Left lung (tissue), 10 donors: ENCODE results near the gene POU2F1. TPM values are rescaled to one million over a fixed set of nuclear protein-coding genes. Genes with fewer than 3 reads are reported as not detected.

Experiments
- ATAC-seq: fragments of 200-7000 bp; cut with Tn5 transposase; one replicate; pipeline ENCODE4 v1.9.1; 2020; ENCODE audit warnings: moderate library complexity
- DNase-seq, 4 donors: peaks; one replicate each; pipeline ENCODE4 v3.0.0-alpha.2; 2013 to 2020
- H3K27ac ChIP-seq, 2 donors: fragments of 200-600 bp; sonication (generic) in 1 of 2; one replicate each; pipeline versions ENCODE4 v1.5.0 to v1.8.0; 2020 to 2021
- H3K27me3 ChIP-seq, 2 donors: fragments of 200-600 bp; sonication (generic) in 1 of 2; one replicate each; pipeline versions ENCODE4 v1.5.0 to v1.8.0; 2020 to 2021
- H3K36me3 ChIP-seq, 2 donors: fragments of 200-600 bp; sonication (generic) in 1 of 2; one replicate each; pipeline versions ENCODE4 v1.5.0 to v1.8.0; 2020 to 2021
- H3K4me1 ChIP-seq, 2 donors: fragments of 200-600 bp; one replicate each; pipeline ENCODE4 v1.8.0; 2021
- H3K4me3 ChIP-seq, 2 donors: fragments of 200-600 bp; sonication (generic) in 1 of 2; one replicate each; pipeline versions ENCODE4 v1.5.0 to v1.8.0; 2020 to 2021; ENCODE audit warnings: mild to moderate bottlenecking in 1 of 2
- H3K9me3 ChIP-seq, 2 donors: fragments of 200-600 bp; sonication (generic) in 1 of 2; one replicate each; pipeline versions ENCODE4 v1.5.0 to v1.8.0; 2020 to 2021
- CTCF ChIP-seq, 2 donors: fragments of 200-600 bp; sonication (generic) in 1 of 2; IDR thresholded peaks; one replicate each; pipeline versions ENCODE4 v1.5.0 to v1.8.0; 2021; ENCODE audit warnings: antibody characterized with exemption in 2 of 2
- intact Hi-C, 2 donors: fragments of 100-400 bp; cut with DNase I; formaldehyde crosslinking; loops; one replicate each; pipeline versions ENCODE4 v1.11.2 to v1.14.2; 2022
- polyA plus RNA-seq, 6 donors: library from polyadenylated mRNA; unstranded; fragments of 120-200 nt; gene quantifications; one replicate each; pipeline ENCODE4 v1.2.1, GENCODE V29; 2013; ENCODE audit not compliant: insufficient read length in 6 of 6
- total RNA-seq, 2 donors: library from RNA; stranded (reverse); fragmentation: NEBNext Ultra II Directional; extraction: Animal tissue kit (Norgen Biotek cat#: 25700); gene quantifications; one replicate each; pipeline ENCODE4 v1.2.1, GENCODE V29; 2021
- donor health status: DM: no; HTN: yes; CAD: no.
- donor health status: DM: no; HTN: no; CAD: no.

Gene POU2F1
- total and polyA plus RNA-seq, 8 donors: 12.3 to 16.3 (median 15.2) TPM

DNA sequence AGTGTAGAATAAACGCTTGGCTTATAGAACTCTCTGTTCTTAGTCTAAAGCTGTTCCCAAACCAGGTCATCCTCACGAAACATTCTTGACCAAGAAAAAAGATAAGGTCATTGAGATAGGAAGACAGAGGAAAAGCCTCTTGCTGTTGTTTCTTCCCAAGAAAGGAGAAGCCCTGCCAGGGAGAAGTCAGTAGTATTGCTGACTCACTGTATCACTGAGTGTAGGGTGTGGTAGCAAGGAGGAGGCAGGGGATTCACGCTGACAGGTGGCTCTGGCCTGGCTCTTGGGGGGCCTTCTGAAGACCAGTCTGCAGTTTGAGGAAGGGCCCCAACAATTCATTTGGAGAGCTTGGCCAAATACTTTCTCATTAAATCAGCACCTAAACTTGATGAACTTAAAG is 199.8 kb downstream of the POU2F1 start:
- no peak for TF ChIP-seq CTCF (IDR thresholded peaks at IDR 0.05)
- Histone ChIP-seq H3K4me3 (no peak overlapping the region), H3K4me1 (no peaks in the 10 kb centered on the region), H3K9me3 (no peaks in the 10 kb centered on the region), H3K36me3 (peaks cover 0 to 8% of the 10 kb centered on the region in 2 donors), H3K27ac (no peak overlapping the region), H3K27me3 (no peaks in the 10 kb centered on the region)
- no peak for DNase-seq
- intact Hi-C loops: no loop called here
- ATAC-seq: no peak

DNA sequence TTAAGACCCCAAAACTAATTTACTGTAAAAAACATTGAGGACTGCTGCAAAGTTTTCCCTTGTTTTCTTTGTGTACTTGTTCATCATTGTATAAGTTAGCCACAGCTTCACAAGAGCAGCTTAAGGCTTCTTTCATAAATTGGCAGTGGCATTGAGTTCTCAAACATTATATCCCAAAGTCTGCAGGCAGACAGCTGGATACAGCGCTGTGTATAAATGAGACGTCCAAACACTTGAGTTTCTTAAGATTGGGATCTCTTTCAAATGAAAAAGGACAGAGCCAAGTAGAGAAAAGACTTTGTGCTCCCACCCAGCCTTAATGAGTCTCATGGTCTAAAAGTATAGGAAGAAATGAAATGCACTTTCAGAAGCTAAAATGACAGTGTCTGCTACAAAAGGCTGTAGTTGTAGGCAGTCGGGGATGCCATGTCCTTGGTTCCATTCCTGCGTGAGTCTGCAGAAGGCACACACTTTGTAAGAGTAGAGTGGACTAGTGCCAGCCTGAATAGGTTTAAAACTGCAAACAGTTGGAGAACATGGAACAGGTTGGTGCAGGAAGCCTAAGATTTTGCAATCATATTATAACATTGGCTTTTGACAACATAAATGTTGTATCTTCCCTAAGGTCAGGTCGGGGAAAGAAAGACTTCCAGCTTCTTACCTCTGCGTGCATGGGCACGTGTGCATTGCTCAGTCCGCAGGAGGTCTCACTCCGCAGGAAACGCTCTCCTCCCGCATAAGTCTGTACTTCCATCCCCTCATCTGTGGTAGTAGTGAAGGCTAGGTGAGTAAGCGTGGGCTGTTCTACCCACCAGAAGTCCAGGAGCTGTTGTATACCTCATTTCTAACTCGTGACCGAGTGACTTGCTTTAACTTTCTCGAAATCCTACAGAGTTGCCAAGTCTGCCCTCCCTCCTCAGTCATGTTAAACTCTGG is 203.3 kb downstream of the POU2F1 start:
- Histone ChIP-seq H3K27me3 (no peaks in the 10 kb centered on the region), H3K4me1 (no peaks in the 10 kb centered on the region), H3K27ac (no peak overlapping the region), H3K36me3 (no peaks in the 10 kb centered on the region), H3K4me3 (no peak overlapping the region), H3K9me3 (no peaks in the 10 kb centered on the region)
- DNase-seq (peak in 1 of 4 donors; percentile 33), ATAC-seq (peak; percentile 62)
- TF ChIP-seq CTCF (IDR thresholded peaks at IDR 0.05): no peak
- intact Hi-C loops: no loop called here

GRCh38 chr1:167425482-167425881 is 204.8 kb downstream of the POU2F1 start:
- ATAC-seq: no peak
- TF ChIP-seq CTCF (IDR thresholded peaks at IDR 0.05): no peak
- no peak overlapping the region for H3K4me3 ChIP-seq
- no peaks in the 10 kb centered on the region for H3K36me3 ChIP-seq
- no peaks in the 10 kb centered on the region for H3K9me3 ChIP-seq
- H3K4me1 ChIP-seq: no peaks in the 10 kb centered on the region
- intact Hi-C loops: no loop called here
- DNase-seq: no peak
- H3K27me3 ChIP-seq: no peaks in the 10 kb centered on the region
- H3K27ac ChIP-seq: no peak overlapping the region

DNA sequence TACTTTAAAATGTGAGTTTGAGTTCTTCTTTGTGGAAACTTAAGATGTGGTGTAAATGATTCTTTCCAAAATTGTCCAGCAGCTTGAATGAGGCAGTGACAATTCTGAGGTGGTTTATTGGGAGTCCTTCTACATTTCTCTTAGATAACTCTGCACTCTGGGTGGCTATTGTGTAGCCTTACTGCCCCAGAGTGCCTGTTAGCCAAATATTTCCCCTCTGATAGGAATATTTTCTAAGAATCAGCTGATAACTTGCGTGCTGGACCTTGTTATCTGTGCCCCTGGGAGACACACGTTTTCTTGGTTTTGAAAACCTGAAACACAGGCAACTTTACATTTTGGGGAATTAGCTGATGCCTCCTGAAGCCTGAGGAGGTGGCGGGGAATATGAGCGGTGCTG is 206.0 kb downstream of the POU2F1 start:
- intact Hi-C loops: no loop called here
- no peak for DNase-seq
- no peak for ATAC-seq
- no peak for TF ChIP-seq CTCF (IDR thresholded peaks at IDR 0.05)
- Histone ChIP-seq H3K27me3 (no peaks in the 10 kb centered on the region), H3K4me3 (no peak overlapping the region), H3K36me3 (no peaks in the 10 kb centered on the region), H3K27ac (no peak overlapping the region), H3K4me1 (no peaks in the 10 kb centered on the region), H3K9me3 (no peaks in the 10 kb centered on the region)

- Histone ChIP-seq H3K36me3 (no peaks in the 10 kb centered on the region), H3K9me3 (no peaks in the 10 kb centered on the region), H3K4me3 (no peak overlapping the region), H3K27me3 (no peaks in the 10 kb centered on the region), H3K27ac (no peak overlapping the region), H3K4me1 (no peaks in the 10 kb centered on the region)
- TF ChIP-seq CTCF (IDR thresholded peaks at IDR 0.05): no peak
- no peak for ATAC-seq
- DNase-seq: peak in 1 of 4 donors; percentile 24
- intact Hi-C loops: no loop called here
These were observed 207.2 kb downstream of the POU2F1 start for GRCh38 chr1:167427848-167428247.
